Skeletal muscle tissue (tissue), 4 donors: ENCODE results near the gene SRP54. TPM values are rescaled to one million over a fixed set of nuclear protein-coding genes. Genes with fewer than 3 reads are reported as not detected.

ENCODE experiments used
- H3K27ac ChIP-seq: one replicate; pipeline ENCODE4 v1.7.0; 2013; ENCODE audit warnings: mild to moderate bottlenecking, low read depth, low read length, inconsistent platforms
- H3K27me3 ChIP-seq, 3 donors: one replicate each; pipeline ENCODE4 v1.7.0; 2013; ENCODE audit warnings: low read length in 3 of 3; ENCODE audit not compliant: control insufficient read depth in 3 of 3, insufficient read depth in 3 of 3
- H3K36me3 ChIP-seq, 3 donors: one replicate each; pipeline ENCODE4 v1.7.0; 2013; ENCODE audit warnings: low read length in 3 of 3; ENCODE audit not compliant: control insufficient read depth in 3 of 3, insufficient read depth in 3 of 3
- H3K4me1 ChIP-seq, 3 donors: one replicate each; pipeline ENCODE4 v1.7.0; 2013; ENCODE audit warnings: low read length in 3 of 3, mild to moderate bottlenecking in 3 of 3; ENCODE audit not compliant: control insufficient read depth in 3 of 3, insufficient read depth in 3 of 3
- H3K4me3 ChIP-seq, 3 donors: one replicate each; pipeline ENCODE4 v1.7.0; 2013; ENCODE audit warnings: low read length in 3 of 3
- H3K9ac ChIP-seq, 3 donors: one replicate each; pipeline ENCODE4 v1.7.0; 2013; ENCODE audit warnings: low read length in 3 of 3, mild to moderate bottlenecking in 3 of 3, moderate library complexity in 2 of 3, low read depth in 1 of 3
- H3K9me3 ChIP-seq, 3 donors: one replicate each; pipeline ENCODE4 v1.7.0; 2013; ENCODE audit warnings: low read length in 3 of 3; ENCODE audit not compliant: control insufficient read depth in 3 of 3
- total RNA-seq: library from RNA; depleted of rRNA; stranded (reverse); fragments of >200 nt; gene quantifications from one replicate; pipeline ENCODE4 v1.2.3, GENCODE V29; 2014
- donor health status: Osteomylitis.

SRP54 gene
- total RNA-seq, 1 donor from 2014 or later = 44.9 TPM

- no peaks in the 10 kb centered on the region for H3K9me3 ChIP-seq
- H3K9ac ChIP-seq = peak overlapping the region; percentile 88 to 98 (median 93)
- H3K27me3 ChIP-seq = no peaks in the 10 kb centered on the region
- H3K4me1 ChIP-seq = peaks cover 18 to 30% (median 28%) of the 10 kb centered on the region in 3 donors
- H3K27ac ChIP-seq = peak overlapping the region; percentile 98
- no peaks in the 10 kb centered on the region for H3K36me3 ChIP-seq
- peak overlapping the region; percentile 97 to 98 (median 98) for H3K4me3 ChIP-seq
Observed at GRCh38 chr14:34981743-34982420, 910 bp upstream of the SRP54 start.

GRCh38 chr14:34983148-34983760, 462 bp downstream of the SRP54 start:
- Histone ChIP-seq H3K36me3 (no peaks in the 10 kb centered on the region), H3K27me3 (no peaks in the 10 kb centered on the region), H3K9me3 (no peaks in the 10 kb centered on the region), H3K4me3 (peak overlapping the region; percentile 97 to 98 (median 98)), H3K27ac (peak overlapping the region; percentile 98), H3K4me1 (peaks cover 18 to 30% (median 28%) of the 10 kb centered on the region in 3 donors), H3K9ac (peak overlapping the region; percentile 88 to 98 (median 93))

- no peaks in the 10 kb centered on the region for H3K27me3 ChIP-seq
- peak overlapping the region; percentile 88 to 98 (median 93) for H3K9ac ChIP-seq
- H3K9me3 ChIP-seq = no peaks in the 10 kb centered on the region
- no peaks in the 10 kb centered on the region for H3K36me3 ChIP-seq
- H3K27ac ChIP-seq = peak overlapping the region; percentile 98
- peak overlapping the region; percentile 97 to 98 (median 98) for H3K4me3 ChIP-seq
- peaks cover 18 to 30% (median 28%) of the 10 kb centered on the region in 3 donors for H3K4me1 ChIP-seq
Observed at GRCh38 chr14:34983786-34984185, 994 bp downstream of the SRP54 start.

- no peaks in the 10 kb centered on the region for H3K9me3 ChIP-seq
- H3K9ac ChIP-seq = no peak overlapping the region
- peaks cover 17 to 34% (median 28%) of the 10 kb centered on the region in 3 donors for H3K4me1 ChIP-seq
- H3K27me3 ChIP-seq = no peaks in the 10 kb centered on the region
- H3K4me3 ChIP-seq = no peak overlapping the region
- no peaks in the 10 kb centered on the region for H3K36me3 ChIP-seq
- H3K27ac ChIP-seq = no peak overlapping the region
Observed at GRCh38 chr14:34985740-34986139, 2.9 kb downstream of the SRP54 start.

- Histone ChIP-seq H3K36me3 (no peaks in the 10 kb centered on the region), H3K27ac (no peak overlapping the region), H3K9ac (no peak overlapping the region), H3K4me3 (no peak overlapping the region), H3K4me1 (peaks cover 9 to 19% (median 15%) of the 10 kb centered on the region in 3 donors), H3K9me3 (no peaks in the 10 kb centered on the region), H3K27me3 (no peaks in the 10 kb centered on the region)
Observed at GRCh38 chr14:34987180-34987579, 4.4 kb downstream of the SRP54 start.

DNA sequence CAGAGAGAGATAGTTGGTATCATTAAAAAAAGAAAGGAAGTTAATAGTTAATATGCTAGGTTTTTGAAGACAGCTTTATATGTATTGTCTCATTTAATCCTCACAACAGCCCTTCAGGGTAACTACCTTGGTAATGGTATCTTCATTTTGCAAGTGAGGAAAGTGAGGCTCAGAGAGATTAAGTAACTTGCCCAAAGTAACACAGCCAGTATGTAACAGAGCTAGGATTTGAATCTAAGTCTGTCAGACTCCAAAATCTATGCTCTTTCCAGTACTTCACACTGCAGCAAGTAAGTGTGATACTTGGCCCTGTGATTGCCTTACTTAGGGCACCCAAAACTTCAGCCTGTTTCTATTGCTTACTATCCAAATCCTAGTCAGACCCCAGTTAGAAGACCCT, 7.0 kb downstream of the SRP54 start:
- Histone ChIP-seq H3K4me3 (no peak overlapping the region), H3K9ac (no peak overlapping the region), H3K27ac (no peak overlapping the region), H3K36me3 (no peaks in the 10 kb centered on the region), H3K4me1 (peaks cover 0 to 8% (median 0%) of the 10 kb centered on the region in 3 donors), H3K27me3 (no peaks in the 10 kb centered on the region), H3K9me3 (no peaks in the 10 kb centered on the region)

DNA sequence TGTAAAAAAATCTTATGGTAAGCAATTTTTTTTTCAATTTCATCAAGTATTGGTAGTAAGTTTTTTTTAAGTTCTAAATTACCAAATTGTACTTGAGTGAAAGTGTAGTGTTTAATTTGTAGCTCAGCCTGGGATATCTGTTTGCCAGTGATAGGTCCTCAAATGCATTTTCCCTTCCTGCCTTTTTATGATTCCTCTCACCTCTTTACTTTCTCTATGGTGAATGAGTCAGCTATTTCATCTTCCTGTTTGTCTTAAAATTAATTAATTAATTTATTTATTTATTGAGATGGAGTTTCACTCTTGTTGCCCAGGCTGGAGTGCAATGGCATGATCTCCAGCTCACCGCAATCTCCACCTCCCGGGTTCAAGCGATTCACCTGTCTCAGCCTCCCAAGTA, 10.6 kb downstream of the SRP54 start:
- H3K36me3 ChIP-seq = peaks cover 0 to 7% (median 0%) of the 10 kb centered on the region in 3 donors
- no peak overlapping the region for H3K4me3 ChIP-seq
- no peak overlapping the region for H3K27ac ChIP-seq
- H3K9ac ChIP-seq = no peak overlapping the region
- no peaks in the 10 kb centered on the region for H3K9me3 ChIP-seq
- no peaks in the 10 kb centered on the region for H3K27me3 ChIP-seq
- H3K4me1 ChIP-seq = peaks cover 0 to 4% (median 0%) of the 10 kb centered on the region in 3 donors

DNA sequence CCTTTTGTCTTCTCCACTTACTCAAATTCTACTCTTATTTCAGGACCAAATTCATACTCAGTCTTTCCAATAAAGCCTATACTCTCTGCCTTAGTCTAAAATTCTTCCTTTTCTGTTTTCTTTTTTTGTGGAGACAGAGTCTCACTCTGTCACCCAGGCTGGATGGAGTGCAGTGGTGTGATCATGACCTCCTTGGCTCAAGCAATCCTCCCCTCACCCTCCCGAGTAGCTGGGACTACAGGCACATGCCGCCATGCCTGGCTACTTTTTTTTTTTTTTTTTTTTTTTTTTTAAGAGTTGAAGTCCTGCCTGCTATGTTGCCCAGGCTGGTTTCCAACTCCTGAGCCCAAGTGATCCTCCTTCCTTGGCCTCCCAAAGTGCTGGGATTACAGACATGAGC, 11.9 kb downstream of the SRP54 start:
- Histone ChIP-seq H3K4me3 (no peak overlapping the region), H3K9me3 (no peaks in the 10 kb centered on the region), H3K27me3 (no peaks in the 10 kb centered on the region), H3K9ac (no peak overlapping the region), H3K27ac (no peak overlapping the region), H3K36me3 (peaks cover 0 to 10% (median 3%) of the 10 kb centered on the region in 3 donors), H3K4me1 (peaks cover 0 to 3% (median 0%) of the 10 kb centered on the region in 3 donors)

- no peaks in the 10 kb centered on the region for H3K27me3 ChIP-seq
- peaks cover 3 to 13% (median 6%) of the 10 kb centered on the region in 3 donors for H3K36me3 ChIP-seq
- H3K4me3 ChIP-seq = no peak overlapping the region
- no peaks in the 10 kb centered on the region for H3K4me1 ChIP-seq
- H3K9ac ChIP-seq = no peak overlapping the region
- no peak overlapping the region for H3K27ac ChIP-seq
- H3K9me3 ChIP-seq = no peaks in the 10 kb centered on the region
Observed at GRCh38 chr14:34997762-34998161, 15.0 kb downstream of the SRP54 start.

GRCh38 chr14:34999500-34999899, 16.7 kb downstream of the SRP54 start:
- Histone ChIP-seq H3K36me3 (peaks cover 3 to 15% (median 6%) of the 10 kb centered on the region in 3 donors), H3K27me3 (no peaks in the 10 kb centered on the region), H3K4me3 (no peak overlapping the region), H3K27ac (no peak overlapping the region), H3K4me1 (no peaks in the 10 kb centered on the region), H3K9me3 (no peaks in the 10 kb centered on the region), H3K9ac (no peak overlapping the region)
